Activated T-helper 17 cell treated with anti-CD3 and anti-CD28 coated beads, Interleukin-2, amount 50 U/mL, for 72 hours (primary cell): ENCODE data around the gene PPL. TPM values are rescaled to one million over a fixed set of nuclear protein-coding genes. Genes with fewer than 3 reads are reported as not detected.
A peak's percentile ranks its signal among the peaks of the same experiment; 100 is the strongest.

ENCODE experiments used
- ATAC-seq: fragments of 150-1000 bp; cut with Tn5 transposase; replicated peaks from 2 replicates; pipeline ENCODE4 v1.10.0; 2021; ENCODE audit warnings: mild to moderate bottlenecking, moderate library complexity
- H3K27ac Mint-ChIP-seq: one replicate; pipeline ENCODE4 v1.8.0; 2022; ENCODE audit warnings: mixed read lengths
- H3K27me3 Mint-ChIP-seq: one replicate; pipeline ENCODE4 v1.8.0; 2022; ENCODE audit warnings: mixed read lengths
- H3K36me3 Mint-ChIP-seq: one replicate; pipeline ENCODE4 v1.8.0; 2022; ENCODE audit warnings: low read depth, mild to moderate bottlenecking, mixed read lengths
- H3K4me1 Mint-ChIP-seq: one replicate; pipeline ENCODE4 v1.8.0; 2022; ENCODE audit warnings: mixed read lengths
- H3K4me3 Mint-ChIP-seq: one replicate; pipeline ENCODE4 v1.8.0; 2022; ENCODE audit warnings: mild to moderate bottlenecking, mixed read lengths
- H3K9me3 Mint-ChIP-seq: one replicate; pipeline ENCODE4 v1.8.0; 2022; ENCODE audit warnings: mixed read lengths
- total RNA-seq, 2 donors: library from RNA; stranded (reverse); gene quantifications; one replicate each; pipeline ENCODE4 v1.2.3, GENCODE V29; 2022

Gene PPL, protein sequence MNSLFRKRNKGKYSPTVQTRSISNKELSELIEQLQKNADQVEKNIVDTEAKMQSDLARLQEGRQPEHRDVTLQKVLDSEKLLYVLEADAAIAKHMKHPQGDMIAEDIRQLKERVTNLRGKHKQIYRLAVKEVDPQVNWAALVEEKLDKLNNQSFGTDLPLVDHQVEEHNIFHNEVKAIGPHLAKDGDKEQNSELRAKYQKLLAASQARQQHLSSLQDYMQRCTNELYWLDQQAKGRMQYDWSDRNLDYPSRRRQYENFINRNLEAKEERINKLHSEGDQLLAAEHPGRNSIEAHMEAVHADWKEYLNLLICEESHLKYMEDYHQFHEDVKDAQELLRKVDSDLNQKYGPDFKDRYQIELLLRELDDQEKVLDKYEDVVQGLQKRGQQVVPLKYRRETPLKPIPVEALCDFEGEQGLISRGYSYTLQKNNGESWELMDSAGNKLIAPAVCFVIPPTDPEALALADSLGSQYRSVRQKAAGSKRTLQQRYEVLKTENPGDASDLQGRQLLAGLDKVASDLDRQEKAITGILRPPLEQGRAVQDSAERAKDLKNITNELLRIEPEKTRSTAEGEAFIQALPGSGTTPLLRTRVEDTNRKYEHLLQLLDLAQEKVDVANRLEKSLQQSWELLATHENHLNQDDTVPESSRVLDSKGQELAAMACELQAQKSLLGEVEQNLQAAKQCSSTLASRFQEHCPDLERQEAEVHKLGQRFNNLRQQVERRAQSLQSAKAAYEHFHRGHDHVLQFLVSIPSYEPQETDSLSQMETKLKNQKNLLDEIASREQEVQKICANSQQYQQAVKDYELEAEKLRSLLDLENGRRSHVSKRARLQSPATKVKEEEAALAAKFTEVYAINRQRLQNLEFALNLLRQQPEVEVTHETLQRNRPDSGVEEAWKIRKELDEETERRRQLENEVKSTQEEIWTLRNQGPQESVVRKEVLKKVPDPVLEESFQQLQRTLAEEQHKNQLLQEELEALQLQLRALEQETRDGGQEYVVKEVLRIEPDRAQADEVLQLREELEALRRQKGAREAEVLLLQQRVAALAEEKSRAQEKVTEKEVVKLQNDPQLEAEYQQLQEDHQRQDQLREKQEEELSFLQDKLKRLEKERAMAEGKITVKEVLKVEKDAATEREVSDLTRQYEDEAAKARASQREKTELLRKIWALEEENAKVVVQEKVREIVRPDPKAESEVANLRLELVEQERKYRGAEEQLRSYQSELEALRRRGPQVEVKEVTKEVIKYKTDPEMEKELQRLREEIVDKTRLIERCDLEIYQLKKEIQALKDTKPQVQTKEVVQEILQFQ (N-terminal part only)
- total RNA-seq = not detected

DNA sequence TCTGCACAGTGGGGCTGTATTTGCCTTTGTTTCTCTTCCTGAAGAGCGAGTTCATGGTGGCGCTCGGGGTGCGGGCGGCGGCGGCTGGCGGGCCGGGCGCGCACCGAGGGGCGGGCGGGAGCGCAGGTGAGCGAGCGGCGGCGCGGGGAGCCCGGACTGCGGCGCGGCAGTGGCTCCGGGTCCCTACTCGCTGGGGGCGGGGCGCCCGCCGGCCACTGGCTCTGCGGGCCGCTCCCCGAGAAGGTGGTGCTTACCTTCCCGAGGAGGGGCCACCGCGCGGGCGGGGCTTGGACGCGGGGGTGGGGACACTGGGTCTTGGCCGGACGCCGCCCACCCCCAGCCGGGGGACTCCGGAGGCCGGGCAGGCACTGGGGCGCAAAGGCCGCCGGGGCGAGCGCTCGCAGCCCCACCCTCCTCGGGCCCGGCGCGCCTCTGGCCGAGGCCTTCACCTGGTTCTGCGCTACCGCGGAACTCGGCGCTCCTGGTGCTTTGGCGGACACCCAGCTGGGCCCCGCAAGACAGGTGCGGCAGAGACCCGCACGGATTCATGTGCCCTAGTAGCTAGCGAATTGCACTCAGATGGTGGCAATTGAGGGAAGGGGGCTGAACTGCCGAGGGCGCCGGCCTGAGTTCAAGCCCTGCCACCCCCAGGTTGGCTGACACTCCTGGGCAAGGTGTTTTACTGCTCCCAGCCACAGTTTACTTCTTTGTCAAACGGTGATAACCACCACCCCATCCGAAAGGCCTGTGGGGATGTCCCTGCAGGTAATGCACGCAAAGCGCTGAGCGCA is at the start of gene PPL:
PPL (minus strand) TSS at position 158 of the 791 bp plus-strand sequence; CDS start at position 55, 103 bp downstream.
- H3K36me3 Mint-ChIP-seq = no peaks in the 10 kb centered on the region
- peak within 1 kb of the TSS; percentile 59 for H3K4me3 Mint-ChIP-seq
- ATAC-seq = peak; percentile 12

DNA sequence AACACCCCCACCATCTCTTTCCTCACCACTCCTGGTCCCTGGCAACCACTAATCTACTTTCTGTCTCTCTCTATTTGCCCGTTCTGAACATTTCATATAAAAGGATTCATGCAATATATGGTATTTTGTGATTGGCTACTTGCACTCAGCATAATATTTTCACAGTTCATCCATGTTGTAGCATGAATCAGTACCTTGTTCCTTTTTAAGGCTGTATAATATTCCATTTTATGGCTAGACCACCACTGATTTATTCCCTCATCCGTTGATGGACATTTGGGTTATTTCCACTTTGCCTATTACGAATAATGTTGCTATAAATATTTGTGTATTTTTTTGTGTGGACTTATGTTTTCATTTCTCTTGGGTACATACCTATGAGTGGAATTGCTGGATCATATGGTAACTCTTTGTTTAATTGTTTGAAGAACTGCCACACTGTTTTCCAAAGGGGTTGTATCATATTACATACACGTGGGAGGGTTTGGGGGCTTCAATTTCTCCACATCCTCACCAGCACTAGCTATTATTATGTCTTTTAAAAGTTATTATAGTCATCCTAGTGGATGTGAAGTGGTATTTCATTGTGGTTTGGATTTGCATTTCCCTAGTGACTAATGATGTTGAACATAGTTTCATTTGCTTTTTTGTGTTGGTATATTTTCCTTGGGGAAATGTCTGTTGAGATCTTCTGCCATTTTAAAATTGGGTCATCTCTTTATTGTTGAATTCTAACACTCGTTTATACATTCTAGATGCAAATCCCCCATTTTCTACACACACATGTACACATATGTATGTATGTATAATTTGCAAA is 47.4 kb upstream of the PPL start:
- no peaks in the 10 kb centered on the region for H3K9me3 Mint-ChIP-seq
- no peak overlapping the region for H3K4me3 Mint-ChIP-seq
- H3K36me3 Mint-ChIP-seq = no peaks in the 10 kb centered on the region
- peaks cover 34% of the 10 kb centered on the region for H3K27me3 Mint-ChIP-seq
- H3K4me1 Mint-ChIP-seq = no peaks in the 10 kb centered on the region
- no peak for ATAC-seq
- no peak overlapping the region for H3K27ac Mint-ChIP-seq

More for the DNA sequence above, at the start of gene PPL:
- H3K9me3 Mint-ChIP-seq = no peaks in the 10 kb centered on the region
- no peaks in the 10 kb centered on the region for H3K4me1 Mint-ChIP-seq
- peaks cover 17% of the 10 kb centered on the region for H3K27me3 Mint-ChIP-seq
- H3K27ac Mint-ChIP-seq = no peak within 1 kb of the TSS

DNA sequence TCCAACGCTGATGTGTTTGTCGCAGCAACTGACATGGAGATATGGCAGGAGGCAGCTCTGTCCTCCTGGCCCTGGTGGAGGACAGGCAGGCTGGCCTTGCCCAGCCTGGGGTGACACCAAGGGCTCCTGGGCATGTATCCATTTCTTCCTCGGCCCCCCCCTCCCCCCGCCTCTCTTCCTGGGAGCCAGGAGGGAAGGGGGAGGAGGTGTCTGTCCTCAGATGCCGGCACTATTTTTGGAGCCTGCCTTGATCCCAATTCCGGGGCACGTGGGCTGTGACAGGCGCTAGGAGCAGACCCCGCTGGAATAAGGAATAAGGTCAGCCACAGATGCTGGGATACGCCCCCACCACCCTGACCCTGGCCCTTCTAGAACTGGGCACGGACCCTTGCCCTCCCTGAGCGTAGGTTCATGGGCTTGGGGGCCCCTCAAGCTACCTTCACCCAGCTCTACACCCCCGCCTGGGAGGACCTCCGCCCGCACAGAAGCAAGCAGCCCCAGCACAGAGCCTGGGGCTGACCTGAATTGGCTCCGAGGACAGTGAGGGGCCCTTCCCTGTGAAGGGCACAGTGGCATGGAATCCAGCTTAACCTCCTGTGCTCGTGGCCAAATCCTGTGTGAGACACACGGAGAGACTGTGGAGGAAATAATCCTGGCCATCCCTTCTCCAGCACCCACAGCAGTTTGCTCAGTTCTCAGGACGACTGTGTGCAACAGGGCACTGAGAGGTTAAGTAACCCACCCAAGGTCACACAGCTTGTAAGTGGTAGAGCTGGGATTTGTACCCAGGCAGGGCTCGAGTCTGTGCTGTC is 45.3 kb upstream of the PPL start:
- H3K4me3 Mint-ChIP-seq = no peak overlapping the region
- no peaks in the 10 kb centered on the region for H3K36me3 Mint-ChIP-seq
- no peak for ATAC-seq
- H3K27ac Mint-ChIP-seq = no peak overlapping the region
- no peaks in the 10 kb centered on the region for H3K9me3 Mint-ChIP-seq
- H3K4me1 Mint-ChIP-seq = no peaks in the 10 kb centered on the region
- H3K27me3 Mint-ChIP-seq = peaks cover 25% of the 10 kb centered on the region

DNA sequence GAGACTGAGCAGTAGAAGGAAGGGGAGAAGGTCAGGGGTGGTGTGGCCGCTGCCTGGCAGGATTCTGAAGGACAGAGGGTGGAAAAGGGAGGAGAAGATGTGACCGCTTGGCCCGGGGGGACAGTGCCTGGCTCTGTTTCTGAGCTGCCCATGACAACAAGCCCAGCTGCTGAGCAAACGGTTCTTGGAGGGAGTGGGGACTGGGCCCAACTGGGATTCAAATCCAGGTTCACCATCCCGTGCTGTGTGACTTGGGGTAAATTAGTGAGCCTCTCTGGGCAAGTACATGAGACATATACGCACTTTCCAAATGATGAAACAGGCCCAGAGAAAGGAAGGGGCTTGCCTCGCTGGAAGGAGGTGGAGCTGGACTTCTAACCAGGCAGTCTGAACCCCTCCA is 44.5 kb upstream of the PPL start:
- H3K4me1 Mint-ChIP-seq = no peaks in the 10 kb centered on the region
- H3K27me3 Mint-ChIP-seq = peaks cover 19% of the 10 kb centered on the region
- no peaks in the 10 kb centered on the region for H3K36me3 Mint-ChIP-seq
- no peak overlapping the region for H3K4me3 Mint-ChIP-seq
- H3K27ac Mint-ChIP-seq = no peak overlapping the region
- H3K9me3 Mint-ChIP-seq = no peaks in the 10 kb centered on the region
- ATAC-seq = no peak

DNA sequence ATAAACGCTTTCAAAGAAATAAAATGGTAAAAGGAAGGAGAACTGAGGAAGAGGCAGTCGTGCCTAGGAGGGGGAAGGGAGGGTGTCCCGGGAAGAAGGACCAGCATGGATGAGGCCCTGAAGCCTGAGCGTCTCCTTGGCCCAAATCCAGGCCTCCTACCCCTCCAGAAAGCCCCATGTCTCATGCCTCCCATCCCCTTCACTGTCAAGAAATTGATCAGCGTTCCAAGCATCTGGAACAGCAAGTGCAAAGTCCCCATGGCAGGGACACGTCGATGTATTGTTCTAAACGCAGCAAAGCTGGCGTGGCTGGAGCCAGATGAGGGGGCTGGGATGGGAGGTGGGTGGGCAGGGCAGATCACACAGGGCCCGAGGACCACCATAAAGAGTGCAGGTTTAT is 43.7 kb upstream of the PPL start:
- no peak overlapping the region for H3K4me3 Mint-ChIP-seq
- H3K27ac Mint-ChIP-seq = no peak overlapping the region
- H3K27me3 Mint-ChIP-seq = peaks cover 16% of the 10 kb centered on the region
- H3K4me1 Mint-ChIP-seq = no peaks in the 10 kb centered on the region
- H3K36me3 Mint-ChIP-seq = no peaks in the 10 kb centered on the region
- H3K9me3 Mint-ChIP-seq = no peaks in the 10 kb centered on the region
- no peak for ATAC-seq

DNA sequence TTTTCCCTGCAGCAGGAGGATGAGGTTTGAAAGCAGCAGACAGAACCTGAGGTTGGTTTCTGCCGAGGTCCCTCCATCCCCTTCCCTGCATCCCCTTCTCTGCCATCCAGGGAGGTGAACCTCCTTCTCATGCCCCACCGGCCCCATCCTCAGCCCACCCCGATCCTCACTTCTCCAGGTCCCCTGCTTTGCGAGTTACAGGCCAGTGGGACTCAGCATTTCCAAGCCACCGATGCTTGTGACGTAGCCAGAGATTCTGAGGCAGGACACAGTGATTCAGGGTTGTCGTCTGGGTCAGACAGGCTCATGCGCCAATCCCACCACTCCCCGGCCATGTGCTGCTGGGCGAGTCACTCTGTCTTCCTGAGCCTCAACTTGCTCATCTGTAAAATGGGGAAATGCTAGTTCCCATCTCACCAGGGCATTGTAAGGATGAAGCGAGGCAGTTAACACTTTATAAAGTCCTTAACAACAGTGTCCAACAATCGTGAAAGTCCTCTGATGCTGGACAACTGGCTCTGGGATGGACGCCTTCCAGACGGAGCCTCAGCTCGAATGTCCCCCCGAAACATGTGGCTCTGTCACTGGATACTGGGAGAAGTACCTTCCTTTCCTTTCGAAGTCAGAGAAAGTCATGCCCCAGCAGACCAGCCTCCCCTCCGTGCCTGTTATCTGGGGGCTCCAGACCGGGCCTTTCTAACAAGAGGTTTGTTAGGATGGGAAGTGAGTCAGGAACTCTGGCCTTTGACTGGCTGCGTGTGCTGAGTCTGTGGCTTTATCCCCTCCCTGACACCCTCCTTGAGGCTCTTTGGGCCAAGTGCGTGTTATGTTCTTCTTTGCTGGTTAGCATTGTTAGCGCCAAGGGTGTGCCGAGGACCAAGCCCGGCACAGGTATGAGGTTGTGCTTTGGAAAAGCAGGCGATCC is 43.0 kb upstream of the PPL start:
- no peaks in the 10 kb centered on the region for H3K4me1 Mint-ChIP-seq
- H3K36me3 Mint-ChIP-seq = no peaks in the 10 kb centered on the region
- peaks cover 16% of the 10 kb centered on the region for H3K27me3 Mint-ChIP-seq
- ATAC-seq = no peak
- H3K4me3 Mint-ChIP-seq = no peak overlapping the region
- no peak overlapping the region for H3K27ac Mint-ChIP-seq
- H3K9me3 Mint-ChIP-seq = no peaks in the 10 kb centered on the region

DNA sequence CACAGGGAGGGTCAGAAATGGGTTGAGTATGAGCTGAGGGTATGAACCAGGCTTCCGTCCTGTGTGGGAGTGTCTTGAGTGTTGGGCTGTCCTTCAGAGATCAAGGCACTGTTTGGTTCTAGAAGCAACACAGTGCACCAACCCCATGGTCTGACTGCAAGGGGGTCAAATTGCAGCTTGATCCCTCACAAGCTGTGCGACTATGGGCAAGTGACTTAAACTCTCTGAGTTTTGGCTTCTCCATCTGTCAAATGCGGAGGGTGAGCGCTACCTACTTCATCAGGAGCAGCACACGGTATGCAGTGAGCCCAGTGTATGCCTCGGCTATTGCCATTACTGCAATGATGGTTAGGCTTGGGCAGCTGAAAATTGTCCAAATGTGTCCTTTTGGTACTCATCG is 42.2 kb upstream of the PPL start:
- Mint-ChIP-seq H3K4me1 (no peaks in the 10 kb centered on the region), H3K36me3 (no peaks in the 10 kb centered on the region), H3K27me3 (peaks cover 15% of the 10 kb centered on the region), H3K9me3 (no peaks in the 10 kb centered on the region), H3K27ac (no peak overlapping the region), H3K4me3 (no peak overlapping the region)
- no peak for ATAC-seq

DNA sequence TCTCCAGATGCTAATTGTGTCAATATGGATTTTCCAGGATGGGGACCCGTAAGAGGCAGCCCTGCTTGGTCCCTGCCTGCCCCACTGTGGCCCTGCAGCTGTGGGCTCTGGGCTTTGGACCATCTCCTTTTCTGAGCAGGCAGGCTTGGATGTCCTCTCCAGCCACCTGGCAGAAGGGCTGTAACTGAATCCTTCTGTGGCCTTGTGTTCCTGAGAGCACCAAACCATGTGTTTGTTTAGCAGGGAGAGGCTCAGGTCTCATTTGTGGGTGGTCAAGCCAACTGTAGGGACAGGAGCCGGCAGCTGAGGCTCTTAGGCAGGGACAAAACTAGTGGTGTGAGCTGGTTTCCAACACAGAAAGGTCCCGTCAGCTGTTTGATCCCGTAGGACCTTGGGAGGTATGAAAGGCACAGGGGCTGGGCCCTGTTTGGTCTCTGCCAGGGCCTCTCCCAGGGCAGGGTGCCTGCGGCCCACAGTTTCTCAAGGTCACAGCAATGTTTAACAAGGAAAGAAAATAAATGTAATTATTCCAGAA is 39.7 kb upstream of the PPL start:
- no peaks in the 10 kb centered on the region for H3K4me1 Mint-ChIP-seq
- no peaks in the 10 kb centered on the region for H3K9me3 Mint-ChIP-seq
- H3K27me3 Mint-ChIP-seq = peaks cover 16% of the 10 kb centered on the region
- no peak overlapping the region for H3K4me3 Mint-ChIP-seq
- no peak for ATAC-seq
- no peak overlapping the region for H3K27ac Mint-ChIP-seq
- no peaks in the 10 kb centered on the region for H3K36me3 Mint-ChIP-seq

DNA sequence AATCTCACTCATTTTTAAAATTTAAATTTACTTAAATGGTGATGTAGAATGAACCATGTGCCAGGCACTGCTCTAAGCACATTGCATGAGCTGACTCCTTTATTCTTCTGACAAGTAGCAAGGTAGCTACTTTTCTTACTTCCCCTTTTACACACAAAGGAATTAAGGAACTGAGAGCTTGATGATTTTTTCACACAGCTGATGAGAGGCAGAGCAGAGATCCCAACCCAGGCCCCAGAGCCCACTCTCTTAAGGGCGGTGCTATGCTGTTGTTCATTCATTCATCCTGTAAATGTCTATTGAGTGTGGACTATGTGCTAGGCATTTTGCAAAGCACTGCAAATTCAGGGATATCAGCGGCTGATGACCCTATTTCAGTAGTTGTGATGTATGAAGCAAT is 39.1 kb upstream of the PPL start:
- ATAC-seq = no peak
- peaks cover 12% of the 10 kb centered on the region for H3K27me3 Mint-ChIP-seq
- no peak overlapping the region for H3K27ac Mint-ChIP-seq
- no peaks in the 10 kb centered on the region for H3K4me1 Mint-ChIP-seq
- no peaks in the 10 kb centered on the region for H3K9me3 Mint-ChIP-seq
- no peaks in the 10 kb centered on the region for H3K36me3 Mint-ChIP-seq
- H3K4me3 Mint-ChIP-seq = no peak overlapping the region

DNA sequence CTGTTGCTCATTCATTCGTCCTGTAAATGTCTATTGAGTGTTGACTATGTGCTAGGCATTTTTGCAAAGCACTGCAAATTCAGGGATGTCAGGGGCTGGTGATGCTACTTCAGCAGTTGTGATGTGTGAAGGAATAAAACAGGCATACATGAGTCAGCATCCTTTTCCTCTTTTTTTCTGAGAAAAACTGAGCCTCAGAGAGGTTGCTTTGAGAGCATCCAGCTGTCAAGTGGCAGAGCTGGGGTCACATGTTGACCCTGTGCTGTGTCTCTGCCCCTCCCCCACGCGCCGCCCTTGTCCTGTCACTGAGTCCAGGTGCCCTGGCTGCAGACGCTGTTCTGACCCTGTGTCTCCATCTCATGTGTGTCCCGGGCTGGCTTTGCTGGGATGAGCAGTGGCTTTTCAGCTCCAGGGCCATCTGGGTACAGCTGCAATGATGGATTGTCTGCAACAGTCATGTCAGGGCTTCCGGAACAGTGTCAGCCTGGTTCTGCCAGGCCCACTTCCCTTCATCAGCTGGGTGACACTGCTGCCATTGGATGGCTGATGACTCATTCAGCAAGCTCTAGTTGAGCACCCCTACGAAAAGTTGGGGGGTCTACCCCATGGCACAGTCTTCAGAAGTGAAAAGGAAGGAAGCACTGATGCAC is 36.1 kb upstream of the PPL start:
- Mint-ChIP-seq H3K27me3 (peaks cover 8% of the 10 kb centered on the region), H3K9me3 (no peaks in the 10 kb centered on the region), H3K36me3 (no peaks in the 10 kb centered on the region), H3K4me1 (no peaks in the 10 kb centered on the region), H3K4me3 (no peak overlapping the region), H3K27ac (no peak overlapping the region)
- peak; percentile 56 for ATAC-seq

DNA sequence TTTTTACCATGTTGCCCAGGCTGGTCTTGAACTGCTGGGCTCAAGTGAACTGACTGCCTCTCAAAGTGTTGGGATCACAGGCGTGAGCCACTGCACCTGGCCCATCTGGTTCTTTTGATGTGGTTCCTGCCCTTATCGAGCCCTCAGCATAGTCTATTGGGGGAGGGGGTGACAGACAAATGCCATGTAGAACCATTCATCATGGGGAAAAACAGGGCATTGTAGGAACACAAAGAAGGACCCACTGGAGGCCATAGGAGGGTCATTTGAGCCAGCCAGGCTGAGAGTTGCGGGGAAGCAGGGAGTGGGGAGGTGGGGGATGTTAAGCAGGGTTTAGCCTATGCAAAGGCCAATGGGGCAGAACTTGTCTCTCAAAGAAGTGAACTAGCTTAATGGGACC is 33.1 kb upstream of the PPL start:
- no peaks in the 10 kb centered on the region for H3K4me1 Mint-ChIP-seq
- no peaks in the 10 kb centered on the region for H3K36me3 Mint-ChIP-seq
- no peak for ATAC-seq
- no peak overlapping the region for H3K27ac Mint-ChIP-seq
- no peaks in the 10 kb centered on the region for H3K9me3 Mint-ChIP-seq
- peaks cover 8% of the 10 kb centered on the region for H3K27me3 Mint-ChIP-seq
- no peak overlapping the region for H3K4me3 Mint-ChIP-seq
